Anterior cingulate cortex (tissue), 58 donors: ENCODE data around the gene AK9.
"Not testable (repeated sequence)": the region's sequence is repeated elsewhere in the genome, so short reads cannot be mapped to it uniquely, and the experiment has no call there.

Experiments used
- DNase-seq, 58 donors: peaks; one replicate each; lab custom pipeline; 2025; lab: John Stamatoyannopoulos, UW

The AK9 gene

DNA sequence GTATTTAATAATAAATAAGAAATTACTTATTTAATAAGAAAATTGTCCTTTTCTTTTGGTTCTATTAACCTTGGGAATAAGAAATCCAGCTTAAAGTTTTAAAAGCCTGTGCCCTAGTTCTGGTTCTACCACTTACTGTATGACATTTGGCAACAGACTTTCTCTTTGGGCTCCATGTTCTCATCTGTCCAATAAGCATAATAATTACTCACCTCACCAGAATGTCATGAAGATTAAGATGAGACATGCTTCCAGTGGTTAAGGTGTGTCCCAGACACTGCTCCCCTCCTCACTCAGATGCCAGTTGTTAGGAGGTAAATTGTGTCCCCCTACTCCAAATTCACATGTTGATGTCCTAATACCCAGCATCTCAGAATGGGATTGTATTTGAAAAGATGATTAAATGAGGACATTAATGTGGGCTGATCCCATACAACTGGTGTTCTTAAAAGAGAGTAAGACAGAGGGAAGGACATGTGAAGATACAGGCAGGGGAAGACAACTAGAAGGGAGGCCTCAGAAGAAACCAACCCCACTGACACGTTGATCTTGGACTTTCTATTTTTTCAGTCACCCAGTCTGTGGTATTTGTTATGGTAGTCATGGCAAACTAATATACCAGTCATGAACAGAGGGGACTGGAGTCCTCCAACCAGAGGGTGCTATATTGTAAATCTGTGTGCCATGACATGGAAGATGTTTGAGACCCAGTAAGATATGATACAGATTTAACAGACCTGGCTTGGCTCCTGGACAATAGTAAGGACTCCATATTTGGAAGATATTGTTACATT, 229.1 kb downstream of the AK9 start:
- no peak for DNase-seq

DNA sequence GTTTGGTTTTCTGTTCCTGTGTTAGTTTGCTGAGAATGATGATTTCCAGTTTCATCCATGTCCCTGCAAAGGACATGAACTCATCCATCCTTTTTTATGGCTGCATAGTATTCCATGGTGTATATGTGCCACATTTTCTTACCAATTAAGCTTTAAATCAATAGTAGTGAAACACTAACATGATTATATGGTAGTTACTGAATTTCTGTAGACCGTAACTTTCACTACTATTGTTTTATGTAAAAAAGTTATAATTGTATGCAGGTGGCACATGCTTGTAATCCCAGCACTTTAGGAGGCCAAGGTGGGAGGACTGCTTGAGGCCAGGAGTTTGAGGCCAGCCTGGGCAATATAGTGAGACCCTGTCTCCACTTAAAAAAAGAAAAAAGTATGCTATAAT, 229.8 kb downstream of the AK9 start:
- DNase-seq = not testable (repeated sequence)

DNA sequence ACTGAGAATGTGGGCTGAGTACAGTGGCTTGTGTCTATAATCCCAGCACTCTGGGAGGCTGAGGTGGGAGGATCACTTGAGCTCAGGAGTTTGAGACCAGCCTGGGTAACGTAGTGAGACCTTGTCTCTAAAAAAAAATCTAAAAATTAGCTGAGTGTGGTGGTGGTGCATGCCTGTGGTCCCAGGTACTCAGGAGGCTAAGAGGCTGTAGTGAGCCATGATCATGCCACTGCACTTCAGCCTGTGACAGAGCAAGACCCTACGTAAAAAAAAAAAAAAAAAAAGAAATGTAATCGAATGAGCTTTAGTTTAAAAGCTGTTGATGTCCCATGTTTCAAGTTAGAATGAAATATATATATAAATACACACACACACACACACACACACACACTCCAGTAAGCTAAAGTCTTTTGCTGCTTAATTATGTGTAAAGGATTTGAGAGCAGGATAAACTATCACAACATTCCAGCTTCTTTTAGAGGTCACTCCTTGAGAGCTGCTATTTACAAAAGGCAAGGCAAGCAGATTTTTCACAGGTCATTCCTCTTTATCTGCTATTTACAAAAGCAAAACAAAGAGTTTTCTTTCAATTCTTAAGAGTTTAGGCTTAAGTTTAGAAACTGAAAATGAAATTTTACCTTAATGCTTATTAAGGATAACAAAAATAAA, 230.7 kb downstream of the AK9 start:
- DNase-seq = no peak

DNA sequence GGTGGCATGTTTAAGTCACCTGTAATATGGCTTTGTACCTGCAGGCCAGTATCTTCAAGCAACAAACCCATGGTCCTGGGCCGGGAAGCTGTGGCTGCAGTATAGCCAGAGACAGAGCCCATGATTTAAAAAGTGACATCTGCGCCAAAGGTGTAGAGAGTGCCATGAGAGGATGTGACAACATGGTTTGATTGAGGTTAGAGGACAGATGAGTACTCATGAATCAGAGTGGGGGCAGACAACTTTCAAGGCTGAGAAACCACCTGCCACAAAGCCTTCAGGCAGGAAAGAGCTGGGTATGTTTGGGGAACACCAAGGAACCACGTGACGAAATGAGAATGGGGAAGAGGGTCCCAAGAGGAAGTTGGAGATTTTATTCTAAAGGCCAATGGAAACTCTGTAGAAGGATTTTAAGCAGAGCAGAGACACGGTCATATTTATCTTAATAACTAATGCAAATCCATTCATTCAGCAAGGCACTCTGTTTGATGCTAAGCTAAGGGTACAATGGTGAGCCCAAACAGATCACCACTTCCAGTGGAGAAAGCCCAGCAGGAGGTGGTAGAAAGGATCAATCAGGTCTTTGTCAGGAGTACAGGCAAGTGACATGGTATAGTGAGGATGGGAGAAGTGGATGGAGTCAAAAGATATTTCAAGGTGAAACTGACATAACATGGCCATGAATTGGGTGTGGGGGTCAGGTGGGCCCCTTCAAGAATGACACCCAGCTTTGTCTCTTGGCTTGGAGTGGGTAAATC, 232.0 kb downstream of the AK9 start:
- peak in 1 of 58 donors; percentile 16 for DNase-seq

DNA sequence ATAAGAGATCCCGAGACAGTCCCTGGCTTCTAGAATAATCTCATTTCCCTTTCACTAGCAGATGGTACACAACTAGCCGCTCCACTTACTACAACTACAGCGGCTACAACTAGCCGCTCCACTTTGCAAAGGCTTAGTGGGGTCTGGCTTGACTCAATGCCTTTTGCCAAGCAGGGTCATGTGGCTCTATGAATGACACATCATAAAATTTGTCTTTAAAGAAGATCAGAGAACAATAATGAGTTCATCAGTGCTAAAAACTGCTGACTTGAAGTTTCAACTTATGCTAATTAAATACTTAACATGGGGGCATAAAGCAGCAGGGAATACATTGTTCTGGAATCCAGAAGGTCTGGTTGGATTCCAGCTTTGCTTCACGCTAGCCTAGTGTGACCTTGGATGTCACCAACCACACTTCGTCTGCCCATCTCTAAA, 233.4 kb downstream of the AK9 start:
- DNase-seq = no peak

DNA sequence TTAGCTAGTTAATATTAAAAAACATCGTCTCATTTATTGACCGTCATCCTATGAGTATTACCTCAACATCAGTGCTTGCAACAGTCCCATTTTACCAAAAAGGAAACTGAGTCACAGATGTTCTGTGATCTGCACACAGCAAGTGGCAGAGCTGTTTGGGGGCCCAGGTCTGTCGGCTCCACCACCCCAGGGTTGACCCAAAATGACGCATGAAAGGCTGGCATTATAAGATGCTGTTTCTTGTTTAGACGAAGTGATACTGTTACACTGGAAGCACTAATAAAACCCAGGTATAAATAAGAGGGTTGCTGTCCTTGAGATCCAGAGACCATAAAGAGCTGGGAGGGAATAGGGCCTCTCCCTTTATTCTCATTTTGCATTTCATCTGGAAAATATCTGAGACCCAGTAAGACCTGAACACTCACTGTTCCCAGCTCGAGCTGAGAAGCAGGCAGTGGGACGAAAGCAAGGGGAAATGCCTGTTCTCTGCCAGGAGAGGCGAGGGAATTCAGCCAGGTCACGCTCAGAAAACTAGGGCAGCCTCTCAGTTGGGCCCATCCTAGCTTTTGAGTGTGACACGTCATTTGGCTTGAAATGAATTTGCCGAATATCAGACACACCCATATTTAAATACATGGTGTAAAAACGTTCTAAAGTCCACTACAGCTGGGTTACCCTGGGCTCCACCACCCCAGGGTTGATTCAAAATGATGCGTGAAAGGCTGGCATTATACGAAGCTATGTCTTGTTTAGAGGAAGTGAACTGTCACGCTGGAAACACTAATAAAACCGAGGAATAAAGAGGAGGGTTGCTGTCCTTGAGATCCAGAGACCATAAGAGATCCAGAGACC, 234.1 kb downstream of the AK9 start:
- peak in 22 of 58 donors; percentile 10 to 52 (median 36) for DNase-seq

DNA sequence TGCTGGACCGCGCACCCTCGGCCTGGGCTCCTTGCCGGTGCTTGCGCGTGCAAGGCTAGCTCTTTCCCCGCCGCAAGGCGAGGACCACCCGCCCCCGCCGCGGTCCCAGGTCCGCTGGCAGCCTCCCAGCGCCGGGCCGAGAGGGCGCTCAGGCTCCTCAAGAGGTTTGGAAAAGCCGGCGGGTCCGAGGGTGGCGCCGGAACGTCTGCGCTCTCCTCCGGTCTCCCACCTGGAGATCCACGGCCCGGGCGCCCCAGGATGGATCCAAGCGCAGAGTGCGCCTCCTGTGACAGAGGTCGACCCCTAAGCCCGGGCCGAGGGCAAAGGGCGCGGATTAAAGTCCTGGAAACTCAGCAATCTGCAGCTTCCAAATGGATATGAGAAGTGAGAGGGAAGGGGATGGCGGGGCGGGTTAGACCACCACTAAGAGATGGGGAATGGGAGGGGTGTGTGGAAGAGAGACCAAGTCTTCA, 234.9 kb downstream of the AK9 start:
- peak in 1 of 58 donors; percentile 55 for DNase-seq

DNA sequence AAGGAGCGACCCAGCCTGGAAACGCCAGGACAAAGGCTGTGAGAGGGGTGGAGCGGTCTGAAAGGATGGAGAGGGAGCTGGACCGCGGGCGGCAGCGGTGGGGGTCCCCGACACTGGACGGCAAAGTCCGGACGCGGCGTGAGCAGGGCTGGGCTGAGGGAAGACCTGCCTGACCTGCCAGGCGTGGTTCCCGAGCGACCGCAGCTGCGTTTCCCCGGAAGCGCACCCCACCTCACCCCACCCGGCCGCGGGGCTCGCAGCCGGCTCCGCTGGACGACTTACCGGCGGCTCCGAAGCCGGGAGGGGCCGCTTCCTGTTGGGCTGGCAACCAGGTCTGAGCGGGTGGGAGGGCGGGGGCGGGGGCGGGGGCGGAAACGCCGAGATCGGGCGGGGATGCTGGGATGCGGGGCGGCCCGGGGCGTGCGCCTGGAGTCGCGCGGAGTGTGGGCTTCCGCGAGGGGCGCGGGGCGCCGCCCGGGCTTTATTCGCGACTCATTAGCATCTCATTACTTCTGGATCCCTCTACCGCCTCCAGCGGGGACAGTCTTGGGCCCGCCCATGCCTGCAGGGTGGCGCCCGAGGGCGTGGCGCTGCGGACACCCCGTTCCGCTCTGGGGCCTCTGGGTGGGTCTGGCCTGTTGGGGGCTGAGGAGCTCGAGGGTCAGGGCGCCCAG, 235.4 kb downstream of the AK9 start, which contains the start of gene MICAL1:
Gene MICAL1, minus strand, starts transcription at position 336 of the 674 bp plus-strand sequence. CDS start 1,576 bp downstream, outside the sequence.
- peak in 39 of 58 donors; percentile 33 to 81 (median 57) for DNase-seq

DNA sequence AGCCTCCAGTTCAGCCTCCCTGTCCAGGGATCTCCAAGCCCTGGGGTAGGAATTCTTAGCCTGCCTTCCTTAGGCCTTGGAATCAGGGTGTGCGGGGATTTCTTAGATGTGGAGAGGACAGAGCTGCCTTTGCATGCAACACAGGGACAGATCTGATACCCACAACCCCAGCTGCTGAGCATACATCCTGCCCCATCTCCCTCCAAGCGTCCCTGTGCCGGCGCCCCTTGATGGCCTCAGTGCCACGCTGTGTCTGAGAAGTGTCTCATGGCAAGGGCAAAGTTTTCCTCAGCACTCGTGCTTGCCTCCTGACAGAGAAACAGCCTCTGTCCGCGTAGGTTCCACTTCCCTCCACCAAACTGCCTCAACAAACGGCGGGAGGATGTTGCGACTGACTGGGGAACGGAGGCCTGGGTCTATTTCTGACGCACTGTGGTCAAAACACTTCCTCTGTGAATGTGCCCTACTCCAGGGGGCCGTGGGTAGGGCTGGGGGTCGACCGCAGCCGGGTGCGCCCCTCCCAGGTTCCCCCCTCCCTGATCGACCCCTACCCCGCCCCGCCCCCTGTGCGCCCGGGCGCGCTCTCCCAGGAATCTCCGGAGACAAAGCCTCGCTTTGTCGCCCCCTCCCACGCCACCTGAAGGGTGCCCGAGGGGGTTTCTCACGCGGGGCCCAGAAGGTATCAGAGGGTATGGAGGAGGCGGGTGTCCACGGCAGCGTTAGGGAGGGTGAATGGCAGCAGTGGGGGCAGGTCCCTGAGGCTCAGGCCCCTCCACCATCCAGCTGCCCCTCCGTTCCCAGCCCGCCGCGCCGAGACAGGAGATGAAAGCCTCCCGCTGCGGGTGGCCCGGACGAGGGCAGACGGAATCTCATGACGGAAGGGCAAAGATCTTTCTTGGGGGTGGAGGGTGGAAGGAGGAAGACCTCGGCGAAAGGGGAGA, 236.2 kb downstream of the AK9 start:
- DNase-seq = peak in 36 of 58 donors; percentile 23 to 69 (median 40)

DNA sequence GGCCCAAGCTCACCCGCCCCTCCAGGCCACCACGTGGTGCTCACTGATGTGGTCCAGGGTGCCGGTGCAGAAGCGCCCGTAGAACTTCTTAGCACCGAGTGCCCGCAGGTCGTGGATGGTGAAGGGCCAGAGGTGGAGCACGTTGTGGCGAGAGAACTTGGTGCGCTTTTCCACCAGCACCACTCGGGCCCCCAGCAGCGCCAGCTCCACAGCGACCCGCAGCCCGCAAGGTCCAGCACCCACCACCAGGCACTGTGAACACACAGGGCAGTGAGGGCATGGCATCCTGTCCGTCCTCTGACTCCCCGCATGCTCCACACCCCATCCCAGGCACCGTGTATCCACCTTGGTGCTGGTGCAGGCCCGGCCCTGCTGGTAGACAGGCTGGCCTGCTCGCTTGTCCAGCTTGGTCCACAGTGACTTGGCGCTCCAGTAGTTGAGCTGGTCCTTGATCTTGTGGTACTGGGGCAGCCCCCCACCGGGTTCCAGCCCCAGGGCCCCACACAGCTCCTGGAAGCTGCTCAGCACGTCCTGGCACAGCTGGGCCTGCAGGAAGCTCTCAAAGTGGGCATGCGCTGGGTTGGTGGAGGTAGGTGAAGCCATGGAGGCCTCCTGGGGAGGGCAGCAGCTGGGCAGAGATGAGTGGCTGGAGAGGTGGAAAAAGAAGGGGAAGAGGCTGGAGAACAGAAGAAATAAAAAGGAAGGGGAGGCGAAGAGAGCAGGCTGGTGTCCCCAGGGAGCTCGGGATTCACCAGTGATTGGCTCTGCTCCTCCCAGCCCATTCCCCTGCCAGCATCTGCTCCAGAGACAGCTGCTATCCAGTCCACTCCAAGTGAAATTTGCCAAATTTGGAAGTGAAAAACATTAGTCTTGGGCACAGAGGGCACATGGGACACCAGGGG, 237.2 kb downstream of the AK9 start:
- DNase-seq = peak in 1 of 58 donors; percentile 45

DNA sequence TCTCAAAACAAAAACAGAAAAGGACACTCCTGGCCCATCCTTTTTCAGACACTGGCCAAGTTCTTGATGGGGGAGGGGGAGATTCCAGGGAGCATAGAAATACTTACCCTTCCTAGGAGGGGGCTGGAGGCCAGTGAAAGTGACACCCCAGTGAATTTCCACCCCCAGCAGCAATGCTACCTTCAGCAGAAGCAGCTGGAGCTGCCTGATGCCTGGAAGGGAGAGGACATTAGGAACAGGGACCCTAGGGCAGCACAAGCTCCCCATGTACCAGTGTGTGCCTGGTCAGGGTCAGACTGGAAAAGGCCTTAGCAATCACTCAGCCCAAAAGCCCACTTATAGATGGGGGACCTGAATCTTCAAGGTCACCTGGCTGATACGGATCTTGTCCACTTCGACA, 237.8 kb downstream of the AK9 start:
- DNase-seq = no peak

DNA sequence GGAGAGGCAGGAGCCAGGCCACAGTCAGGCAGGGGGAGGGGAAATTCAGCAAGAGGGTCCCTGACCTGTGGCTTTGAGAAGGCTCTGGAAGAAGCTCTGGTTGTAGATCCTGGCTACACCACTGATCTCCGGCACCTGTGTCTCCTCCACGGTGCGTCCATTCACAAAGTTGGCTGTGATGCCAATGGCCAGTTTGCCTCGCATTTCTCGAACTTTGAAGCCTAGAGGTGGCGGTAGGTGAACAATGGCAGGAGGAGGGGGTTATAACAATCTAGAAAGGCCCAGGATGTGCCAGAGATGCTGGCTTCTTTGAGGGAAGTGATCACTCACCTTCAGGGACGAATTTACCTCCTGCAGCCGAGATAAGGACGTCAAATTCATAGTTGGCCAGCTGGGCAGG, 238.8 kb downstream of the AK9 start:
- DNase-seq = no peak

DNA sequence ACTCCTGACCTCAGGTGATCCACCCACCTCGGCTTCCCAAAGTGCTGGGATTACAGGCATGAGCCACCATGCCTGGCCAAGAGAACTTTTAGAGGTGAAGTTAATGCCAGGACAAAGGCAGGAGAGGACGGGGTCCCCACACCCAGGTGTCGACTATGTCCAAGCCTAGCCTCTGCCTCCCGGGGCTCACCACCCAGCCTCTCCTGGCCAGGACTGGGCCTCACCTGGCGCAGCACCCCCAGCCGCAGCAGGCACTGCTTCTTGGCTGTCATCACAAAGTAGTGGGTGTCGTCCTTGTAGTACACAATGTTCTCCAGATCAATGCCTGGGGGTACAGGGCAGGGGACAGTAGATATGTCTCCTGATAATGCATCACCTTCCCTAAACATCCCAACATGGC, 239.6 kb downstream of the AK9 start:
- DNase-seq = no peak

DNA sequence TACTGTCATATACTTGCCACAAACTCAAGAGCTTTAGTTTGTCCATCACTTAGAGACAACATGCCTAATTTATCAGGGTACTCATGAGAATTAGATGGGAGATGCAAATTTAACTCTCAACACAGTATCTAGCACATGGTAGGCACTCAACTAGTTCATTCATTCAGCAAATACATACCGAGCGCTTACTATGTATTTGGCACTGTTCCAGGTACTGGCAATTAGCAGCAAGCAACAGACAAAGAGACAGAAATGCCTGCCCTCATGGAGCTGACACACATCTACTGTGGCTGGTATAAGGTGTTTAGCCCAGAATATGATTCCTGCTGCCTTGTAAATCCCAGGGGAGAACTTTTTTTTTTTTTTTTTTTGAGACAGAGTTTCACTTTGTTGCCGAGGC, 240.2 kb downstream of the AK9 start:
- no peak for DNase-seq

DNA sequence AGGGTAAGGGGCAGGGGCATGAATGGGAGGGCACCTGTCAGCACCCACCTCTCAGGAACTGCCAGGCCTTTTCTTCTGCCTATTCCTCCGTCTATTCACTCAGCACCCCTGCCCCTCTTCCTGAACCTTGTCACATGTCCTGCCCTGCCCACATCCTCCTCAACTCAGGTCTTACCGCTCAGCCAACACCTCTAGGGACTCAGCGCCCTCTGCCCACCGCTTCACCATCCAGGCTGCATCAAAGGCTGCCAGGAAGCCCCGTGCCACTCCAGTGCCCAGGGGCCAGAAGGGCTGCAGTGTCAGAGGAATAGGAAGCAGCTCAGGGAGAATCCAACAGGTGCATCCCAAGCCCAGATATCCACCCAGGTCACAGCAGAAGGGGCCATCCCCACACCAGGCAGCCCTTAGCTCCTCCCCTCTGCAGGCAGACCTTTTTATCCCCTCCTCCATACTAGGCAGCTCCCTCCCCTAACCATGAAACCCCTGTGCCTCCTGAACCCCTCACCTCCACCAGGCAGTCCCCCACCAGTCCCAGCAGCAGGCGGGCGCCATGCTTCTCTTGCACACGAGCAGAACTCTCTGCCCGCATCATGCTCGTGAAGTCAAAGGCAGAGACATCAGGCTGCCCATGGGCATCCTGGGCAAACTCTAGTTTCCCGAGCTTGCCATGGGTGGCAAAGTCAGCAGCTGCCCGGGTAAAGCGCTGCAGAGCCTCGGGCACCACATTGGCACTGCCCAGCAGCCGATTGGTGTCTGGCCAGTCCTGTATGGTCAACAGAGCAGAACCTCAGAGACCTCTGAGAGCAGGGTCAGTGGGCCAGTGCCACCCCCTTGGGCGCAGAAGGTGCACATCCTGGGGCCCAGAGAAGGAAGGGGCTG, 241.0 kb downstream of the AK9 start:
- DNase-seq = no peak
